Gastroesophageal sphincter (tissue), 4 donors: ENCODE results near the gene GAPDH. TPM values are rescaled to one million over a fixed set of nuclear protein-coding genes. Genes with fewer than 3 reads are reported as not detected.
A peak's percentile ranks its signal among the peaks of the same experiment; 100 is the strongest.
"Not testable (repeated sequence)": the region's sequence is repeated elsewhere in the genome, so short reads cannot be mapped to it uniquely, and the experiment has no call there.

Source experiments
- ATAC-seq: fragments of 150-250 bp; one replicate; pipeline ENCODE4 v1.9.1; 2016; ENCODE audit warnings: mild to moderate bottlenecking, moderate library complexity
- H3K27ac ChIP-seq, 4 donors: fragments of 200-600 bp; sonication (generic) in 3 of 4; 1 replicate in 3 of 4; 2 replicates in 1 of 4; pipeline ENCODE4 v1.5.1; 2016 to 2019
- H3K27me3 ChIP-seq: fragments of 200-600 bp; sonication (generic); one replicate; pipeline ENCODE4 v1.5.1; 2019
- H3K36me3 ChIP-seq, 2 donors: fragments of 200-600 bp; sonication (generic); one replicate each; pipeline ENCODE4 v1.5.1; 2019; ENCODE audit warnings: control low read depth in 1 of 2
- H3K4me1 ChIP-seq, 3 donors: fragments of 200-600 bp; sonication (generic); 1 replicate in 2 of 3; 2 replicates in 1 of 3; pipeline ENCODE4 v1.5.1; 2016 to 2019; ENCODE audit warnings: control low read depth in 2 of 3
- H3K4me3 ChIP-seq, 2 donors: fragments of 200-600 bp; sonication (generic); one replicate each; pipeline ENCODE4 v1.5.1; 2019; ENCODE audit warnings: mild to moderate bottlenecking in 1 of 2, moderate library complexity in 1 of 2
- H3K9me3 ChIP-seq, 3 donors: fragments of 200-600 bp; sonication (generic); one replicate each; pipeline ENCODE4 v1.5.1; 2017 to 2019; ENCODE audit warnings: control low read depth in 2 of 3
- CTCF ChIP-seq, 4 experiments: fragments of 200-600 bp in 2 of 4; fragments of 450-650 bp in 2 of 4; sonication (generic) in 1 of 4; IDR thresholded peaks; one replicate each; pipeline ENCODE4 v1.5.1; 2017 to 2019; ENCODE audit warnings: antibody characterized with exemption in 4 of 4, mild to moderate bottlenecking in 2 of 4, moderate library complexity in 2 of 4
- EP300 ChIP-seq: sonication (generic); formaldehyde crosslinking; IDR thresholded peaks from one replicate; pipeline ENCODE4 v1.6.1; 2017; ENCODE audit warnings: antibody characterized with exemption, mild to moderate bottlenecking
- POLR2A ChIP-seq, 2 donors: fragments of 450-650 bp; IDR thresholded peaks; one replicate each; pipeline ENCODE4 v1.6.1; 2017; ENCODE audit warnings: antibody characterized with exemption in 2 of 2, mild to moderate bottlenecking in 2 of 2, moderate library complexity in 1 of 2
- POLR2AphosphoS5 ChIP-seq: sonication (generic); formaldehyde crosslinking; IDR thresholded peaks from one replicate; pipeline ENCODE4 v1.6.1; 2017; ENCODE audit warnings: antibody characterized with exemption
- WGBS, 2 donors: methylation state at CpG; one replicate each; pipeline ENCODE4 v1.1.5; 2018; ENCODE audit warnings: low coverage in 1 of 2; 5-methylcytosine and 5-hydroxymethylcytosine counted together
- total RNA-seq, 4 donors: library from RNA; depleted of rRNA; stranded (reverse); fragments of >200 nt; gene quantifications; one replicate each; pipeline ENCODE4 v1.1.0, GENCODE V29; 2016

The GAPDH gene
- total RNA-seq, 4 donors from 2014 or later, result 1,868 to 3,239 (median 2,463) TPM

GRCh38 chr12:6555018-6555691 is 20.8 kb downstream of the GAPDH start:
- Histone ChIP-seq H3K4me1 (peaks cover 0 to 79% (median 50%) of the 10 kb centered on the region in 3 donors), H3K27me3 (no peaks in the 10 kb centered on the region), H3K9me3 (no peaks in the 10 kb centered on the region), H3K4me3 (peak overlapping the region; percentile 56 to 80), H3K27ac (peak overlapping the region; percentile 82 to 94 (median 92)), H3K36me3 (peaks cover 0 to 27% of the 10 kb centered on the region in 2 donors)
- no peak for TF ChIP-seq POLR2A (IDR thresholded peaks at IDR 0.05)
- no peak for TF ChIP-seq POLR2AphosphoS5
- no peak for TF ChIP-seq EP300
- TF ChIP-seq CTCF (IDR thresholded peaks at IDR 0.05), result no peak
- 0% methylated on average over 2 to 11 of the region's 61 CpGs for WGBS, 2 donors
- no peak for ATAC-seq

- Histone ChIP-seq H3K4me3 (peak overlapping the region in 1 of 2 donors; percentile 80), H3K4me1 (peaks cover 0 to 66% (median 37%) of the 10 kb centered on the region in 3 donors), H3K27ac (peak overlapping the region; percentile 45 to 94 (median 92)), H3K36me3 (peaks cover 0 to 40% of the 10 kb centered on the region in 2 donors)
- WGBS, 2 donors, result 44 to 82% methylated on average over 1 to 2 of the region's 7 CpGs
- not testable (repeated sequence) for H3K9me3 ChIP-seq, ATAC-seq, H3K27me3 ChIP-seq
Measured at GRCh38 chr12:6556496-6556817, 22.1 kb downstream of the GAPDH start.

- peak overlapping the region in 3 of 4 donors; percentile 91 to 94 (median 93) for H3K27ac ChIP-seq
- H3K9me3 ChIP-seq, result no peaks in the 10 kb centered on the region
- H3K36me3 ChIP-seq, result peaks cover 0 to 44% of the 10 kb centered on the region in 2 donors
- no peak for ATAC-seq
- TF ChIP-seq POLR2AphosphoS5 (no peak), POLR2A (IDR thresholded peaks at IDR 0.05) (no peak)
- peaks cover 0 to 62% (median 34%) of the 10 kb centered on the region in 3 donors for H3K4me1 ChIP-seq
- H3K4me3 ChIP-seq, result no peak overlapping the region
- no peaks in the 10 kb centered on the region for H3K27me3 ChIP-seq
- 52 to 100% methylated on average over 1 to 3 of the region's 4 CpGs for WGBS, 2 donors
Measured at GRCh38 chr12:6556857-6557256, 22.5 kb downstream of the GAPDH start.

- Histone ChIP-seq H3K36me3 (peaks cover 0 to 57% of the 10 kb centered on the region in 2 donors), H3K4me1 (peaks cover 0 to 49% (median 21%) of the 10 kb centered on the region in 3 donors), H3K27ac (peak overlapping the region in 3 of 4 donors; percentile 91 to 94 (median 93))
- H3K4me3 ChIP-seq, H3K27me3 ChIP-seq, ATAC-seq, H3K9me3 ChIP-seq: not testable (repeated sequence)
- TF ChIP-seq CTCF (IDR thresholded peaks at IDR 0.05), result peak in 3 of 4 experiments; percentile 39 to 50 (median 45)
- WGBS, 2 donors, result 78 to 82% methylated on average over 7 to 12 of the region's 14 CpGs
Measured at GRCh38 chr12:6558014-6558760, 23.9 kb downstream of the GAPDH start.

GRCh38 chr12:6559500-6559899 is 25.2 kb downstream of the GAPDH start:
- H3K27me3 ChIP-seq, result no peaks in the 10 kb centered on the region
- H3K4me3 ChIP-seq, result no peak overlapping the region
- WGBS, 2 donors, result no CpG with 5 or more reads among the region's 1 CpG
- no peaks in the 10 kb centered on the region for H3K9me3 ChIP-seq
- no peak overlapping the region for H3K27ac ChIP-seq
- TF ChIP-seq CTCF (IDR thresholded peaks at IDR 0.05) (no peak), POLR2A (IDR thresholded peaks at IDR 0.05) (no peak), POLR2AphosphoS5 (no peak), EP300 (no peak)
- no peak for ATAC-seq
- peaks cover 0 to 71% of the 10 kb centered on the region in 2 donors for H3K36me3 ChIP-seq
- peaks cover 0 to 42% (median 9%) of the 10 kb centered on the region in 3 donors for H3K4me1 ChIP-seq
